Measurements from ENCODE around the gene BCCIP. TPM values are rescaled to one million over a fixed set of nuclear protein-coding genes. Genes with fewer than 3 reads are reported as not detected.

The BCCIP gene
- 100 to 1,000 TPM in 2 of 3 donors, 10 to 100 TPM in 1; 98.9 to 106 (median 104) TPM for polyA plus RNA-seq (ENCODE audit: insufficient read length in 3 of 3)

- peak; percentile 84 to 94 (median 86) for DNase-seq (ENCODE audit: low read depth in 3 of 3, low spot score in 2 of 3)
Observed at GRCh38 chr10:125822878-125823662, at the start of gene BCCIP, which contains the start of gene UROS. Gene BCCIP (plus strand): TSS chr10:125823546. CDS start chr10:125823558, 12 bp downstream. Gene UROS (minus strand): TSS chr10:125823258. CDS start chr10:125816499, 6,759 bp downstream.

- DNase-seq (ENCODE audit: low read depth in 3 of 3, low spot score in 2 of 3) = no peak
Observed at GRCh38 chr10:125773687-125774543, 49.4 kb upstream of the BCCIP start.

GRCh38 chr10:125774581-125775191, 48.7 kb upstream of the BCCIP start:
- DNase-seq (ENCODE audit: low read depth in 3 of 3, low spot score in 2 of 3) = no peak

- DNase-seq (ENCODE audit: low read depth in 3 of 3, low spot score in 2 of 3) = no peak
Observed at GRCh38 chr10:125775491-125776106, 47.7 kb upstream of the BCCIP start, which contains the start of gene MMP21. Gene MMP21 (minus strand): TSS chr10:125775821. CDS start chr10:125775821, 0 bp downstream.

- no peak for DNase-seq (ENCODE audit: low read depth in 3 of 3, low spot score in 2 of 3)
Observed at GRCh38 chr10:125777806-125778205, 45.5 kb upstream of the BCCIP start.

GRCh38 chr10:125778556-125778955, 44.8 kb upstream of the BCCIP start:
- no peak for DNase-seq (ENCODE audit: low read depth in 3 of 3, low spot score in 2 of 3)

- DNase-seq (ENCODE audit: low read depth in 3 of 3, low spot score in 2 of 3) = no peak
Observed at GRCh38 chr10:125779403-125780327, 43.7 kb upstream of the BCCIP start.

- DNase-seq (ENCODE audit: low read depth in 3 of 3, low spot score in 2 of 3) = no peak
Observed at GRCh38 chr10:125781374-125781773, 42.0 kb upstream of the BCCIP start.

GRCh38 chr10:125782054-125782453, 41.3 kb upstream of the BCCIP start:
- DNase-seq (ENCODE audit: low read depth in 3 of 3, low spot score in 2 of 3) = no peak

- DNase-seq (ENCODE audit: low read depth in 3 of 3, low spot score in 2 of 3) = no peak
Observed at GRCh38 chr10:125782616-125783015, 40.7 kb upstream of the BCCIP start.

- DNase-seq (ENCODE audit: low read depth in 3 of 3, low spot score in 2 of 3) = no peak
Observed at GRCh38 chr10:125783408-125783807, 39.9 kb upstream of the BCCIP start.

- no peak for DNase-seq (ENCODE audit: low read depth in 3 of 3, low spot score in 2 of 3)
Observed at GRCh38 chr10:125783957-125784356, 39.4 kb upstream of the BCCIP start.

- no peak for DNase-seq (ENCODE audit: low read depth in 3 of 3, low spot score in 2 of 3)
Observed at GRCh38 chr10:125785791-125786190, 37.6 kb upstream of the BCCIP start.

- DNase-seq (ENCODE audit: low read depth in 3 of 3, low spot score in 2 of 3) = no peak
Observed at GRCh38 chr10:125788156-125789034, 35.0 kb upstream of the BCCIP start.

GRCh38 chr10:125792342-125793300, 30.7 kb upstream of the BCCIP start:
- DNase-seq (ENCODE audit: low read depth in 3 of 3, low spot score in 2 of 3) = no peak

- DNase-seq (ENCODE audit: low read depth in 3 of 3, low spot score in 2 of 3) = no peak
Observed at GRCh38 chr10:125795128-125795527, 28.2 kb upstream of the BCCIP start.

GRCh38 chr10:125795637-125796190, 27.6 kb upstream of the BCCIP start:
- no peak for DNase-seq (ENCODE audit: low read depth in 3 of 3, low spot score in 2 of 3)

Data from right renal cortex interstitium (tissue), 3 donors.